ENCODE measurements around the gene GNAI2.
A peak's percentile ranks its signal among the peaks of the same experiment; 100 is the strongest.
"Not testable (repeated sequence)": the region's sequence is repeated elsewhere in the genome, so short reads cannot be mapped to it uniquely, and the experiment has no call there.

The GNAI2 gene

DNA sequence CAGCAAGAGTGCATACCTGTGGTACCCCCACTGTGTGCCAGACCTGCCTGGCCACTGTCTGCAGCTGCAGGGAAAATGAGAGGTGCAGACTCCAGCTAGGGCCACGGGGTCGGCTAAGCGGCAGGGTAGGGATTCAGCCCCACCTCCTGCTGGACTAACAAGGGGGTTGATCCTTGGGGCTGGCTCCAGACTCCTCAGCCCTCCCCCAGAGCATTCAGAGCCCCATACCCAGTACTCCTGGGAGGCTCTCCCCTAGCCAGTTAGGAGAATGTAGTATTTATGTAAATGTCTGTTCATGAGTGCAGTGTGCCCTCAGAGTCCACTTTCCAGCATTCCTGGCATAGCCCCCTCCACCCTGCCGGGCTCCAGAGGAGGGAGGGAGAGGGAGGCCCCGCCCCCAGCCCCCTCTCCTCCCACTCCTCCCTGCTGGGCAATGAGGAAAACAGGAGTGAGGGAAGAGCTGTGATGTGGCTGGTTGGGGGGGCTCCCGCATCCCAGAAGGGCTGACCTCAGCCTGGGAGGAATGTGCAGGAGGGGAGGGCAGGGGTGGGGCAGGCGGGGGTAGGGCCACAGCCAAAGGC is 28.5 kb downstream of the GNAI2 start:
- no peak for DNase-seq (ENCODE audit: low read depth)

DNA sequence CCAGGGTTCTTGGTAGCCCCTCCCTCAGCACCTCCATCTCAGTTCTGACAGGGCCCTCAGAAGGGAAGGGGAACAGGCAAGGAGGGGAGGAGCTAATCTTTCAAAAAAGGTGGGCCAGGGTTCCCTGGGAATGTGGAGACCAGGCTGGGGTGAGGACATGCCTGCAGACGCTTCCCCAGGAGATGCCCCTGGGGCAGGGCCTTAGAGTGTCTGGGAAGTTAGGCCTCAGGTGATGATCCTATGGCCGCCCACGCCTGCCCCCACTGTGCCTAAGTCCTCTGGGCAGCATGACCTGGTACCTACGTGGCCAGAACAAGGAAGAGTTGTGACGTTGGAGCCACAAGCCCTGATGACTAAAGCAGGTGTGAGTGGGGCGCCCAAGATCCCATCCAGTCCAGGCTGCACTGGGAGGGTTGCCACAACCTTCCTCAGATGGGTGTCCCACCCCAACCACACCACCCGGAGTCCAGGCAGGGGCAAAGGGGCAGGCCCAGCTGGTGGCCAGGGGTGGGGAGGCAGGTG is 29.0 kb downstream of the GNAI2 start:
- no peak for DNase-seq (ENCODE audit: low read depth)

- DNase-seq (ENCODE audit: low read depth): no peak
These were observed 29.6 kb downstream of the GNAI2 start for GRCh38 chr3:50265571-50265970.

GRCh38 chr3:50266017-50266416 is 30.0 kb downstream of the GNAI2 start:
- DNase-seq (ENCODE audit: low read depth): no peak

GRCh38 chr3:50266836-50267235 is 30.8 kb downstream of the GNAI2 start:
- DNase-seq (ENCODE audit: low read depth): no peak

DNA sequence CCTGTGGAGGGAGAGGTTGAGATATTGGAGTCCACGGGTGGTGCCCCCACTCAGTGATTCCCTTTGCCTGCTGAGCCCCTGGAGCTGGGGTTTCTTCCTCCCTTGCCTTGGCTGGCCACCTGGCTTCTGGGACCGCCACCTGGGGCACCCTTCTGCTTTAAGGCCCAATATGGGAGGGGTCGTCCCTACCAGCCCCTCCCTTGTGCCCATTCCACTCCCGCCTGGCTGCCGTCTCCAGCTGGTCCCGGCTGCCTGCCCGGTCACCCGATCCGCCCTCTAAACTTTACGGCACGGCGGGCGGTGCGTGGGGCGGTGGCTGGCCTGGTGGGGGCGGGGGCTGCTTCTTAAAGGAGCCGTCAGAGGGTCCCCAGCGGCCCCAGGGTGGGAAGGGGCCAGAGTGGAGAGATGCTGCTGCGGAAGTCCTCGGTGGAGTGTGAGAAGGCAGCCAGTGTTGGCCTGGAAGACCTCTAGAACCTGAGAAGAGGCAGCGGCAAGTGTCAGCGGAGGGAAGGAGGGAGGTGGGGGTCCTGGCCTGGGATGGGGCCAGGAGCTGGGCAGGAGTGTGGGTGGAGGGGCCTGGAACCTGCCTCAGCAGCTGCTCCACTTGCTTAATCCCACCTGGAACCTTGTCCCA is 31.4 kb downstream of the GNAI2 start:
- DNase-seq (ENCODE audit: low read depth): no peak

DNA sequence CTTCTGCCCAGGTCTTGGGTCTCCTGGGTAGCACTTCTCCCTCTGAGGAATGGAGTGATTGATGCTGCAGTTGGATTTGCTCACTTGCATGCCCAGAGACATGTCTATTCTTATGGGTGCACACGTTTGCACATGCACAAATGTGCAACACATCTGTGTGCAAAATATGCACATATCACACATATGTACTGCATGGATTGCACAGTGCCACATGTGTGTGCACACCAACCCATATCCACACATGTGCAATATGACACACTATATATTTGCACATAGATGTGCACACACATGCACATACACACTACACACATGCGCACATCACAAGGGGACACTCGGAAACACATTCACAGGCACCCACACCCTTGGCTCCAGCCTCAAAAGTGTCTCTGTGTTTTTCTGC is 32.3 kb downstream of the GNAI2 start:
- no peak for DNase-seq (ENCODE audit: low read depth)

GRCh38 chr3:50268703-50269451 is 32.9 kb downstream of the GNAI2 start, which contains the start of gene SEMA3B:
SEMA3B (plus strand) TSS chr3:50269147; CDS start chr3:50269241, 94 bp downstream.
- no peak for DNase-seq (ENCODE audit: low read depth)

- no peak for DNase-seq (ENCODE audit: low read depth)
These were observed 33.5 kb downstream of the GNAI2 start for GRCh38 chr3:50269460-50269859.

- DNase-seq (ENCODE audit: low read depth): no peak
These were observed 34.0 kb downstream of the GNAI2 start for GRCh38 chr3:50269977-50270413.

GRCh38 chr3:50270422-50271224 is 34.6 kb downstream of the GNAI2 start:
- DNase-seq (ENCODE audit: low read depth): no peak

GRCh38 chr3:50271314-50271936 is 35.4 kb downstream of the GNAI2 start:
- no peak for DNase-seq (ENCODE audit: low read depth)

DNA sequence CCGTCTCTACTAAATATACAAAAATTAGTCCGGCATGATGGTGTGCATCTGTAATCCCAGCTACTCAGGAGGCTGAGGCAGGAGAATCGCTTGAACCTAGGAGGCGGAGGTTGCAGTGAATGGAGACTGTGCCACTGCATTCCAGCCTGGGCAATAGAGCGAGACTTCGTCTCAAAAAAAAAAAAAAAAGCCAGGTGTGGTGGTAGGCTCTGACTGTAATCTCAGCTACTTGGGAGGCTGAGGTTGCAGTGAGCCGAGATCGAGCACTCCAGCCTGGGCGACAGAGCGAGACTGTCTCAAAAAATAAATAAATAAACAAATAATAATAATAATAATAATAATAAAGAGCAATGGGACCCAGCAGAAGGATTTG is 36.5 kb downstream of the GNAI2 start:
- not testable (repeated sequence) for DNase-seq (ENCODE audit: low read depth)

DNA sequence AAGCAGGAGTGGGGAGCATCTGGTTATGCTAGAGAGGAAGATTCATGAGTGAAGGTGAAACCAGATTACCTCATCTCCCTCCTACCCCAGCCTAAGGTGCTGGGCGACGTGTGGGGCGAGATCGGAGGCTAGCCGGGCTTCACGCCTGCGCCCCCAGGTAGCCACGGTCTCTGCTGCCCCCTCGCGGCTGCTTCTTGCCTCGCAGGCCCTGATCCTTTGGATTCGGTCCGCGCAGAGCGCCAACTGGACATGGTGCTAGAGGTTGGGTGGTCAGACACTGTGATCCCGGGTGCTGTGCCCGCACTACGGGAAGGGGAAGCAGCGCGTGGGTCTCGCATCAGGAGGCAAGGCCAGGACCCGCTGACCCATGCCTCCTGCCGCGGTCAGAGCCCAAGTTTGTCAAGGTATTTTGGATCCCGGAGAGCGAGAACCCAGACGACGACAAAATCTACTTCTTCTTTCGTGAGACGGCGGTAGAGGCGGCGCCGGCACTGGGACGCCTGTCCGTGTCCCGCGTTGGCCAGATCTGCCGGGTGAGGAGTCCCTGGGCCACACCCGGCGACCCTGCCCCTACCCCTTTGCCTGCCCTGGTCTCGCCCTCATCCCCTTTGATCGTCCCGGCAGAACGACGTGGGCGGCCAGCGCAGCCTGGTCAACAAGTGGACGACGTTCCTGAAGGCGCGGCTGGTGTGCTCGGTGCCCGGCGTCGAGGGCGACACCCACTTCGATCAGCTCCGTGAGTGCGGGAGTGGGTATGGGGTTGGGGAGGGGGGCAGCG is 37.1 kb downstream of the GNAI2 start:
- peak; percentile 78 for DNase-seq (ENCODE audit: low read depth)

DNA sequence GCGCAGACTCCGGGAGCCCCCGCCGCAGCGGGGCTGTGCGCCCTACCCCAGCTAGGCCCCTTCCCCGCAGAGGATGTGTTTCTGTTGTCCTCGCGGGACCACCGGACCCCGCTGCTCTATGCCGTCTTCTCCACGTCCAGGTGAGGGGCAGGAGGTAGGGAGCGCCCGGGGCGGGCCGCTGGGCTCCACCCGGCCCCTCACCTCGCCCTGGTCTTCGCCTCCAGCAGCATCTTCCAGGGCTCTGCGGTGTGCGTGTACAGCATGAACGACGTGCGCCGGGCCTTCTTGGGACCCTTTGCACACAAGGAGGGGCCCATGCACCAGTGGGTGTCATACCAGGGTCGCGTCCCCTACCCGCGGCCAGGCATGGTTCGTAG is 37.7 kb downstream of the GNAI2 start:
- no peak for DNase-seq (ENCODE audit: low read depth)

- DNase-seq (ENCODE audit: low read depth): peak; percentile 64
These were observed 38.5 kb downstream of the GNAI2 start for GRCh38 chr3:50274371-50275104.

- no peak for DNase-seq (ENCODE audit: low read depth)
These were observed 39.4 kb downstream of the GNAI2 start for GRCh38 chr3:50275141-50275995.

DNA sequence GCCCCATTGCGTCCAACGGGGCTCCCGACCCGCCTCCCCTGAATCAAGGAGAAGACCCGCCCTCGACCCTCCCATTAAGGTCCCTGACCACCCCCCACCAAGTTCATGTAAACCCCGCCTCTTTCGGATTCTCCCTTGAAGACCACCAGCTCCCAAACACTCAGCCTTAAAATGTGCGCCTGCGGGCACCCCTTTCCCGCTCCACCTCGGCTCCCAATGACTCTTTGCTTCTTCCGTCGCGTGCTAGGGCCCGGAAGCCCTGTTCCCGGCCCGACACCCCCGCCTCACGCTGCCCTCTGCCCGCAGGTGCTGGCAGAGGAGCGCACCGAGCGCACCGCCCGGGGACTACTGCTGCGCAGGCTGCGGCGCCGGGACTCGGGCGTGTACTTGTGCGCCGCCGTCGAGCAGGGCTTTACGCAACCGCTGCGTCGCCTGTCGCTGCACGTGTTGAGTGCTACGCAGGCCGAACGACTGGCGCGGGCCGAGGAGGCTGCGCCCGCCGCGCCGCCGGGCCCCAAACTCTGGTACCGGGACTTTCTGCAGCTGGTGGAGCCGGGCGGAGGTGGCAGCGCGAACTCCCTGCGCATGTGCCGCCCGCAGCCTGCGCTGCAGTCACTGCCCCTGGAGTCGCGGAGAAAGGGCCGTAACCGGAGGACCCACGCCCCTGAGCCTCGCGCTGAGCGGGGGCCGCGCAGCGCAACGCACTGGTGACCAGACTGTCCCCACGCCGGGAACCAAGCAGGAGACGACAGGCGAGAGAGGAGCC is 40.2 kb downstream of the GNAI2 start:
- no peak for DNase-seq (ENCODE audit: low read depth)

DNA sequence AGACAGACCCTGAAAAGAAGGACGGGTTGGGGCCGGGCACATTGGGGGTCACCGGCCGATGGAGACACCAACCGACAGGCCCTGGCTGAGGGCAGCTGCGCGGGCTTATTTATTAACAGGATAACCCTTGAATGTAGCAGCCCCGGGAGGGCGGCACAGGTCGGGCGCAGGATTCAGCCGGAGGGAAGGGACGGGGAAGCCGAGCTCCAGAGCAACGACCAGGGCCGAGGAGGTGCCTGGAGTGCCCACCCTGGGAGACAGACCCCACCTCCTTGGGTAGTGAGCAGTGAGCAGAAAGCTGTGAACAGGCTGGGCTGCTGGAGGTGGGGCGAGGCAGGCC is 40.7 kb downstream of the GNAI2 start:
- DNase-seq (ENCODE audit: low read depth): no peak
